ENCODE data around the gene SLC30A4. TPM values are rescaled to one million over a fixed set of nuclear protein-coding genes. Genes with fewer than 3 reads are reported as not detected.
"Not testable (repeated sequence)": the region's sequence is repeated elsewhere in the genome, so short reads cannot be mapped to it uniquely, and the experiment has no call there.

The SLC30A4 gene
- total RNA-seq, 1 donor from 2014 or later = 2.2 TPM

DNA sequence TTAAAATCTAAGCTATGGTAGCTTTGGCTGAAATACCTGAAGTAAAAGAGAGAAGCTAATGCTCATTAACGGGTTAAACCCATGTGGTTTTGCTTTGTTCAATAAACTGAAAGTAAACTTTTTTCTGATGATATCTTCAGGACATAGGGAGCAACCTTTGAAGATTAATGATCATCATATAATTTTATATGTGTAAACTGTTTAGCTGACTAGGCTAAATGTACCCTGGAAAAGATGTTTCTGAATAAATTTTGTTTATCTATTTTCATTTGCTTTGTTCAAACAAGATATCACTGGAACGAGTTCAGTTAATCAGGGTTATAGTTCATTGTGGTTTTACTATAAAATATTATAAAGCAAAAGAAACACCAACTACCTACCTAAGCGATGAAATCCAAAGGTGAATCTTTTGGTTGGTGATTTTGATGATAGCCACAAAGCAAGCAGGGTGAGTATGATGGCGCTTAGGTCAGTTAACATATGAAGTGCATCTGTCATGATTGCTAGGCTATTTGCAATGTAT lies 11.7 kb downstream of the SLC30A4 start:
- intact Hi-C loops (cut with micrococcal nuclease) = no loop called here

DNA sequence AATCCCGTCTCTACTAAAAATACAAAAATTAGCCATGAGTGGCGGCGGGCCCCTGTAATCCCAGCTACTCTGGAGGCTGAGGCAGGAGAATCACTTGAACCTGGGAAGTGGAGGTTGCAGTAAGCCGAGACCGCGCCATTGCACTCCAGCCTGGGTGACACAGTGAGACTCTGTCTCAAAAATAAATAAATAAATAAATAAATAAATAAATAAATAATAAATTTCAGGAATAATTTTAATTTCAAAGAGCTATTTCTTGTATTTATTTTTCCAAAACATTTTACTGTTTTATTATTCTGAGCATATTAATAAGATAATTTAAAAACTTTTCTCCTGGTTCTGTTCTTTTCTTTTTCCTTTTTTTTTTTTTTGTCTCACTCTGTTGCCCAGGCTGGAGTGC lies 15.4 kb downstream of the SLC30A4 start:
- intact Hi-C loops (cut with micrococcal nuclease) = not testable (repeated sequence)

DNA sequence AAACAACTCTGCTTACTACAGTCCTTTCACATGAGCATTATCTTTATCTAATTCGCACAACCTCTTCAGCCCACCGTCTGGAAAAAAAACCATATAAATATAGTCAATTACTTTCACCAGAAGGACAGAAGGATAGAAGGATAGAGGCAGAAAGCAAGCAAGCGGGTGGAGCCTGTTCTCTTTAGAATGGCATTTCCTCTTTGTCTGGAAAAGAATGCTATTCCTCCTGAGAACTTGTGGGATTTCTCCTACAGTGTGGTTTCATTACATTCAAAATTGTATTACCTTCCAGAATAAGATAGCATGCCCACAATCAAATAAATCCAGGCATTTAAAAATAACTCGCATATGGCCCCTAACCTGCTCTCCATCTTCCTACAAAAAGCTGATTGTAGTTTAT lies 23.1 kb downstream of the SLC30A4 start:
- intact Hi-C loops (cut with micrococcal nuclease) = no loop called here

DNA sequence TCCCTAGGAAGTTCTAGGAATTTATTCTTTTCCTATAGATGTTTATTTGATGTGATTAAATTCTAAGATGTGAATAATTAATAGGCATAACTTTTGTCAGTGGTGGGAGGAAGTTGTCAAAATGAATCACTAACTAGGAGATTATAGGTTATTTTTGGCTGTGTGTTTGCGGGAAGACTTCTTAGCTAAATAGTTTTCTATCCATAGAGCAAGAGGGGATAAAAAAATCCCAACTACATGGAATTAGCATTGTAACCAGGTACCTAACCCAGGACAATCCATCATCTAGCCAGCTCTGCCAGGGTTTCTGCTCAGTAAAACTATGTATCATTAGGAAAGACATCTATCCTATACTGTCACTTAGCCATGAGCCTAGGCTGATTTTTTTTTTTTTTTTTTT lies 23.9 kb downstream of the SLC30A4 start:
- intact Hi-C loops (cut with micrococcal nuclease) = no loop called here

DNA sequence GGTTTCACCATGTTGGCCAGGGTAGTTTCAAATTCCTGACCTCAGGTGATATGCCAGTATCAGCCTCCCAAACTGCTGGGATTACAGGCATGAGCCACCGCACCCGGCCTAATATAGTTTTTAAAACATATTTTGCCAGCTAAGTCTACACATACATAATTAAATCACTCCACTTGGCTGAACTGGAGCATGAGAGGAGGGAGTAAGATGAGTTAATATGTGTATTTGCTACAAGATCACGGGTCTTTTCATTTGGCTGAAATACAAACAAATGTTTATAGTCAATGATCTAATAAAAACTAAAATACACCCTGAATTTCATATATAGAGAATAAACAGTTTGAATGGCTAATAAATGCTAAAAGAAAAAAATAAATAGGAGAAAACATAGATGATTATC lies 25.3 kb downstream of the SLC30A4 start:
- intact Hi-C loops (cut with micrococcal nuclease) = no loop called here

DNA sequence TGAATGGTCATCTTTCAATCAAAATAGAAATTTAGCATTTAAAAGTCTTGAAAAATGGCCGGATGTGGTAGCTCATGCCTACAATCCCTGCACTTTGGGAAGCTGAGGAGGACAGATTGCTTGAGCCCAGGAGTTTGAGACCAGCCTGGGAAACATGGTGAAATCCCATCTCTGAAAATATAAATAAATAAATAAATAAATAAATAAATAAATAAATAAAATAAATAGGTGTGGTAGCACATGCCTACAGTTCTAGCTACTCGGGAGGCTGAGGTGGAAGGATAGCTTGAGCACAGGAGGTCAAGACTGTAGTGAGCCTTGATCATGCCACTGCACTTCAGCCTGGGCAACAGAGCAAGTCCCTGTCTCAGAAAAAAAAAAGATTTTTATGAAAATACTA lies 25.9 kb downstream of the SLC30A4 start:
- intact Hi-C loops (cut with micrococcal nuclease) = no loop called here

DNA sequence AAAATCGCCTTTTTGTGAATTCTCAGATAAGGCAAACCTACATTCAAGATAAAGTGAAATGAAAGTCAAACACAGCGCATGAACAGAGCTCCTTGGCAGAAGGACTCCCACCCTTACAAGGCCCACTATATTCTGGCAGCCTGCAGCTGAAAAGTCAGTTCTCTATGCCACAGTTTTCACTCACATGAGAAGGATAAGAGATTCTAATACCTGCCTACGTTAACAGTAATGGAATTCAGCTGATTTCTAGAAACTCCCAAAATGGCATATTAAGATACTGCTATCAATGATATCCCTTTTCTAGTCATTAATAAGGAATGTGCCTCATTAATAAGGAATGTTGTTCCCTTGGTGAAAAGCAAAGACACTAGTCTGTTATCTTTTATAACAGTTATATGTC lies 27.0 kb downstream of the SLC30A4 start:
- intact Hi-C loops (cut with micrococcal nuclease) = no loop called here

DNA sequence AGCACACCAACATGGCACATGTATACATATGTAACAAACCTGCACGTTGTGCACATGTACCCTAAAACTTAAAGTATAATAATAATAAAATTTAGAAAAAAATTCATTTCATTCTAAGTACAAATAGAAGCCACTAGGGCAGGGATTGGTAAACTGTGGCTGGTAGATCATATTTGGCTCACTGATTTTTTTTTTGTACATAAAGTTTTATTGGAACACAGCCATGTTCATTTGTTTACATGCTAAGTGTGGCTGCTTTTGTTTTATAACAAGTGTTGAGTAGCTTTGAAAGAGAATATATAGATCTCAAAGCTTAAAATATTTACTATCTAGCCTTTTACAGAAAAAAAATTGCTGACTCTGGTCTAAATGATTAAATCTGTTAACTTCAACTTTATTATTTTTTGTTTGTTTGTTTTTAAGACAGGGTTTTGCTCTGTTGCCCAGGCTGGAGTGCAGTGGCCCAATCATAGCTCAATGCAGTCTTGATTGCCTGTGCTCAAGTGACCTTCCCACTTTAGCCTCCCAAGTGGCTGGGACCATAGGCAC lies 32.8 kb downstream of the SLC30A4 start:
- intact Hi-C loops (cut with micrococcal nuclease) = no loop called here

DNA sequence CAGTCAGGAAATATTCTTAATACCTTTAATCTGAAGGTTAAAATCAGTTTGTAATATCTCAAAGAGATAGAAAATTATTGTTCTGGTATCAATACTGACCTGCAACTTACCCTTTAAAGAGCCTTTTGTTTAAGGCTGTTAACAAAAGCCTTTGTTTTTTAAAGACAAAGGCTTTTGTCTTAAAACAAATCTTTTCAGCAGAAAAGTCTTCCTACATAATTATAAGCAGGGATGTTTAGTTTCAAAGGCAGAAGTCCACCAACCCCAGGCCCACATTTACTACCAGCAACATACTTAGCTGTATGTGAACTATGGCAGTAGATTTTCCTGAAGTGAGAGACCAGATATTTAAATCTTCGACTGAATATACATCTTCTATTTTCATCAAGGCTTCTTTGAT lies 36.2 kb downstream of the SLC30A4 start:
- intact Hi-C loops (cut with micrococcal nuclease) = no loop called here

DNA sequence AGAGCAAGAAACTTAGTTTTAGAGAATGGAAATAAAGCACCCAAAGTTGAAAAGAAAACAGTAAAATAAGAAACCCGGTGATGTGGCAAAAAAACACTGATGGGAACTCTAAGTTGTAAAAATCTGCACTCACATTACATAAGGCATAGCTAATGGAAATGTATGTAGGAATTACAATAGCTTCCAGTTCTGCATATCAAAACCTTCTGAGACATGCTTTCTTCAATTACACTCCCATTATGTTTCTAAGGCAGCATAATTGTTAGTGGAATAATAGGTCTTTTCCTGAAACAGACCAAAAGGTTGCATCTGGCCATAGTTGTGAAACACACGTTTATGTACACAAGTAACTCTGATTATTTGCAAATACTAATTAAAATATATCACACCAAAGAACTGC lies 41.4 kb downstream of the SLC30A4 start:
- intact Hi-C loops (cut with micrococcal nuclease) = no loop called here

DNA sequence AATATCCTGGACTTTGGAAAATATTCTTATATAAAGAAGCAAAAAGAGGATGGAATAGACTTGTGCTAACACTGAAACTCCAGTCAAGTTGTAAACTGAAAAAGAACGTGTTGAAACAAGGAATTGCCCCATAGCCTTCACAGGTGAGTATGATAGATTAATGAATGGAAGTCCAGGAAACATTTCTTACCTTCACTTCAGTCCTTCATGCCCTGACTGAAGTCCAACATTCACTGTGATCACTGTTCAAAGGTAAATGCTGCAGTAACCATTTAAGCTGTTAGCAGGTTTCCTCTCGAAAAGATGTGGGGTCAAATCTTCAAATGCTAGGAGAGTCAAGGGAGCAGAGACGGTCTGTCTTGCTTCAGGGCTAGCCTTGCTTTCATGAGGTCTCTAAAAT lies 46.1 kb downstream of the SLC30A4 start:
- intact Hi-C loops (cut with micrococcal nuclease) = no loop called here

DNA sequence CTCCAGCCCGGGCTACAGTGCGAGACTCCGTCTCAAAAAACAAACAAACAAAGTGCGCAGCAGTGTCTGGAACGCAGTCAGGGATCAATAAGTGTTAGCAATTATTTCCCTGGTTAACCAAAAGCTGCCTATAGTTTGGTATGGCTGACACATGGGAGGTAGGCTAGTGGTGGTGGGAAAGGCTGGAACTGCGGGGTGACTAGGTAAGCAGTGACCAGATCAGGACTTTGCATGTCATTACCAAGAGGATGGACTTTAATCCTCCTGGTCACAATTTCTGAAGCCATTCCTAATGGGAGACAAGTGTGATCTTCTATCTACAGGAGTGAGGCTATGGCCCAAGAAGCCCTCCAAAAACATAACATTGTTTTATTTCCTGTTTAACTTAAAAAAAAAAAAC lies 47.8 kb downstream of the SLC30A4 start:
- intact Hi-C loops (cut with micrococcal nuclease) = no loop called here

DNA sequence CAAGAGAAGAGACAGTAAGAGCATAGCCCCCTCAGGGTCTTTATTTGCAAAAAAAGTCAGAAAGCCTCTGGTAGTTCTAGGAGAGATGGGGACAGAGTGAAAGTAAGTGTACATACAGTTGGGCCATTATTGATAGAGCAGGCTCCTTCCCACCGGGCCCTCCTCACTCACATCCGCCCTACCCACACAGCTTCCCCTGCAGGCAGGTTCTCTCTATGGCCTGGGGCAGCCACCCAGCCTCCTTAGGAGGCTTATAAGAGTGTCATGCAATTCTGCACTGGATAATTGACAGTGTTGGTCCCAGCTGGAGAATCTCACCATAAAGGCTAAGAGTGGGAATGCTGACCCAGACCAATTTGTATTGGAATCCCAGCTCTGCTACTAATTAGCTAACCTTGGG lies 49.5 kb downstream of the SLC30A4 start:
- intact Hi-C loops (cut with micrococcal nuclease) = no loop called here

DNA sequence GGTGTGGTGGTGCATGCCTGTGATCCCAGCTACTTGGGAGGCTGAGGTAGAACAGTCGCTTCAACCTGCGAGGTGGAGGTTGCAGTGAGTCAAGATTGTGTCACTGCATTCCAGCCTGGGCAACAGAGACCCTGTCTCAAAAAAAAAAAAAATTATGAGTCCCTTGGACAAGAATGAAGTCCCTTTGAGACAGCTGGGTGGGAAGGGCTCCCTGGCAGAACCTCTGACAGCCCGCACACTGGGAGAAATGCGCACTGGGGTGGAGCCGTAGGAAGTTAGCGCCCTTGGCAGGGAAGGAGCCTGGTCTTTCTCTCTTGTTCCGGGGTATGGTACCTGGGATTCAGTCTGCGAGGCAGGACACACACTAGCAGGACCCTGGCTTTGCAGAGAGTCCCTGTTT lies 51.4 kb downstream of the SLC30A4 start:
- intact Hi-C loops (cut with micrococcal nuclease) = no loop called here

DNA sequence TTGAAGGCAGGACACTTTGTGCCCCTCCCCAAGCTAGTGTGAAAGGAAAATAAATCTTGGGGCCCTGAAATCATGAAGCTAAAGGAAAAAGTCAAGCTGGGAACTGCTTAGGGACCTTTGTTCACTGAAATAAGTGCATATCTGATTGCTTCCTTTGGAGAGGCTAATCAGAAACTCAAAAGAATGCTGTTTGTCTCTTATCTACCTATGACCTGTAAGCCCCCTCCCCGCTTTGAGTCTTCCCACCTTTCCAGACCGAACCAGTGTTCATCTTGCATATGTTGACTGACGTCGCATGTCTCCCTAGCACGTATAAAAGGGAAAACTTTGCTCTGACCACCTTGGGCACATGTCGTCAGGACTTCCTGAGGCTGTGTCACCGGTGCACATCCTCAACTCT lies 53.1 kb downstream of the SLC30A4 start:
- intact Hi-C loops (cut with micrococcal nuclease) = no loop called here

DNA sequence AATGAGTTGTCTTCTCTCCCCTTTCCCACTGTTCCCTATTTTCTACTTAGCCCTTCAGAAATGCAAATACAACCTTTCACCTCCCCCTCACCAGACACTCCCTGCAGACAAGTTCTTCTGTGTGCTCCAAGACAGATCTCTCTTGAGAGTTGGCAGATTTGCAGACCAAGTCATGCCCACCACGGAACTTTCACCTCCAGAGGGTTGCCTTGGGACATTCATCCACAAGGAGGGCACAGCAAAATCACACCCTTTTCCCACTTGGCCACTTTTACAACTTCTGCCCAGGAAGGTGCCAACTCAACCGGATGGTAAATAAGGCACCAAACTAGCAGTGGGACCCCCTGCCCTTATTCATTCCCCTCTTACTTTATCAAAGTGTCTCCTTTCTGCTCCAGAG lies 53.5 kb downstream of the SLC30A4 start:
- intact Hi-C loops (cut with micrococcal nuclease) = no loop called here

DNA sequence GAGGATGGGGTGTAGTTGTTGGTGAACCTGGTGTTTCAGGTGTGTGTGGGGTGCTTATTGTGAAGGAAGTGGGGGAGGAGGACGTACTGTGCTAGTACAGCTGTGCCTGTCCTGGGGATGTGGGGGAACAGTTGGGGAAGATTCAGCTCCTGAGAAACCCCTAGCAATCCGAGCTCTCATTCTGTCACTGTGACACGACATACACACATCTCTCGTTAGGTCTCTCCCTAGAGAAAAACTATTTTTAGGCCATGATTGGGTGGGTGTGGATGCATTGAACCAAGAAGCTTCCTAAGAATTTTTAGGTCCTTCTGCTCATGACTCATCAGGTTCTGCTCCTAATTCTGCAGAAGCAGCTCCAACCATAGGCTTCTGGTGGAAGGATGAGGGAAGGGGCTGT lies 54.3 kb downstream of the SLC30A4 start:
- intact Hi-C loops (cut with micrococcal nuclease) = no loop called here

DNA sequence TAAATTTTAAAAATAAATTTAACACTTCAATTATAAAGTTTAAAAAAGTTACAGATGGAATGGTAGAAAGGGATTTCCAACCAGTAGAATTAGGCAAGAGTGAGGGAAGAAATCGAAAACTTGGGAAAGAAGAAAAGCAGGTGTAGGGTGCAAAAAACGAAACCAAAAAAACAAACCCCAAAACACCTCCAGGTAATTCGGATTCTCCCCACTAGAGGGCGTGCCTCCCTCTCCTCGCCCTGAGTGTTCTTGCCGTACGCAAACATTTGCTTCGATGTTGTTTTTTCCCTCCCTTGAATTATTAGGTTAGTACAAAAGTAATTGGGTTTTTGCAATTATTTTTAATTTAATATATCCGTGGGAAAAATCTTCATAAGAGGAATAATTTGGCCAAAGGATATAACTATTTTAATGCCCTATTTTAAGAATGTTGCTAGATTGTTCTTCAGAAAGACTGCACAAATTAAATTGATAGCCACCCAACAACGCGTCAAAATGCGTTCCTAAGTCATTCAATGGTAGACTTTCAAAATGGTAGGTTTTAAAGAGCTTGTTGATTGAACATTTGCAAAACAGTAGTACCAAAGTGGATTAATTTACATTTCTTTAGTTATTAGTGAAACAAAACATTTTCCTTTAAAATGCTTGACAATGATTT lies 63.7 kb downstream of the SLC30A4 start:
- intact Hi-C loops (cut with micrococcal nuclease) = loop anchor here (1.0 to 5.0 kb wide), 6 partner anchors 37 to 296 kb away; partner anchors contain the start of genes BLOC1S6 and SLC30A4

DNA sequence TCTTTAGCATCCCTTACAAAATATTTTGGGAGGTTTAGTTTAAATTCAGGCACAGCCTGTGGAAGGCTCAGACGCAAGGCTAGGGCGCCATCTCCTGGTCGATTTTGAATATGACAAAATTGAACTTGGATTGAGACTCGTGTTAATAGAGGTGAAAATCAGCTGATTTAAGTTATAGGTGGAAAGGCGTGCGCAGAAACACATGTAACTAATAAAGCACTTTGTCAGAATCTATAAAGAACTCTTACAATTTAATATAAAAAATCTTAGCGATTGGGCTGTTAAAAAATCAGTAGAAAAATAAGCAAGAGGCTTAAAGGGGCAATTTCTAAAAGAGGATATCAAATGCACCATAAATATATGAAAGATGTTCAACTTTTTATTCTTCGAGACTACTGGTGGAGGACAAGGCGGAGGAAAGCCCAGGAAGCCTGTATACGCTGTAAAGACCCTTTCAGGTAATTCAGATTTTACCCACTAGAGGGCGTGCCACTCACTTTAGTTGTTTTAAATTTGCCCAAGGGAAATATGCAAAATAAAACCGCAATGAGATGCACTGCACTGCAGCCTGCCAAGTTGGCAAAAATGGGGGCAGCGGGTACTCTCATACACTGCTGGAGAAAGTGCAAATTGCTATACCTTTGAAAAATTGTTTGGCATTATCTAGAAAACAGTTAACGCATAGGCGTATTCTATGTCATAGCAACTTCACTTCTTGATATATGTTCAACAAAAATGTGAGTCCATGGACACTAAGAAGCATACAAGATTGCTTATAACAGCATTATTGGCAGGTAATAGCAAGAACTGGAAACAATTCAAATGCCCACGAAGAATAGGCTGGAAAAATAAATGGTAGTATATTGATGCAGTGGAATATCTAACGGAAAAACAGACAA lies 64.7 kb downstream of the SLC30A4 start:
- intact Hi-C loops (cut with micrococcal nuclease) = loop anchor here (1.0 to 5.0 kb wide), 9 partner anchors 28 to 295 kb away; partner anchors contain the start of genes BLOC1S6 and SLC30A4

DNA sequence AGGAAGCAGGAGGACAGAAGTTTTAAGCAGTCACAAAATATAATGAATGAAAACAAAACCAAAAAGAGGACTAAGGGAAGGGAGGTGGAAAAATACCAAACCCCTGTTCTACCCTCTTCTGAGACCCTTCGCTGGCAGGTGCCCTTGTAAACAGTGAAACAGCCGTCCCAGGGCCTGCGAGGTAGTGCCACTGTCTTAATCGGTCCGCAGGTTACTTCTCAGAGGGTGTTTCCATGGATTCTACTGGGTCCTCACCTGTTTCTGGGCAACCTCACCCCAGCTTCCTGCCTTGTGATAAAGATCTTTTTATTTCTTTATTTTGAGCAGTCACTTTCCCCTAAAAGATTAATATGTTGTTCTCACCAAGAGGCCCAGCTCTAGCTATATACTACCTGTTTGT lies 65.3 kb downstream of the SLC30A4 start:
- intact Hi-C loops (cut with micrococcal nuclease) = loop anchor here (1.0 to 5.0 kb wide), 4 partner anchors 27 to 178 kb away; a partner anchor contains a TSS

DNA sequence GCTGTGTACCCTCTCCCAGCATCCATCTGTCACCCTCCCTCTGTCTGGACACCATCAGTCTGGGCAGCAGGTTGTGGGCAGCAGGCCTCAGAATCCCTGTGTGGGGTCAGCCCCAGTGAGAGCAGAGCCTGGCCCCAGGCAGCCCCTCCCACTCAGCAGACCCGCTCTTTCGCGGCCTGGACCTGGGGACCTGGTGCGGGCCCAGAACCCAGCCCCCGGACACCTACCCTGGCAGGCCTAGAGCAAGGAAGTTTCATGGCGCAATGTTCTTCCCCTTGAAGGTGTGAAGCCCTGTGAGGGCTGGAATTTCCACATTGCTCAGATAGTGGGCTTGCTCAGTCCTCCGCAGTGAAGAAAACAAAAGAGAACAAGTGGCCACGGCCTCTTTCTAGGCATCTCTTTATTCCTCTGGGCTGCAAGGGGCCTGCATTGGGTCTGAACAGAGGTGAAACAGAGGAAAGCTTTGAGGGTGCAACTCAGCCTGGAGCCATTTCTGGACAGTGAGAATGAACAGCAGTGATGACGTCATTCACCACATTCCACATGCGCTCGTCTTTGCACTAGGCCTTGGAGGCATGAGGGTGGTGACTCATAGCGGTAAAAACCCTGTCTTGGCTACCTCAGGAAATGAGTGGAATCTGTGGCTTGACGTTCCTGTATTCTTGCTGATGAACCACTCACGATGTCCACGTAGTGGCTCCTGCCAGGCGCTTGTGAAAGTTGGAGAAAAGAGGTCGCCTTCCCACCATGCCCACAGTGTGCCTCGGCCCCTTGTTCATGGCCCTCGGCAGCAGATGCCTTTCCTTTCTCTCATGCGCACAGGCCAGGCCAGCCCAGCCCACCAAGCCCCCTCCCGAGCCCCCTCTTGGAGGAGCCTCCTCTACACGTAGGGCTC lies 66.1 kb downstream of the SLC30A4 start:
- intact Hi-C loops (cut with micrococcal nuclease) = loop anchor here (1.0 to 5.0 kb wide), 4 partner anchors 26 to 177 kb away; a partner anchor contains a TSS
